Measurements from ENCODE around the gene KRT1.

DNA sequence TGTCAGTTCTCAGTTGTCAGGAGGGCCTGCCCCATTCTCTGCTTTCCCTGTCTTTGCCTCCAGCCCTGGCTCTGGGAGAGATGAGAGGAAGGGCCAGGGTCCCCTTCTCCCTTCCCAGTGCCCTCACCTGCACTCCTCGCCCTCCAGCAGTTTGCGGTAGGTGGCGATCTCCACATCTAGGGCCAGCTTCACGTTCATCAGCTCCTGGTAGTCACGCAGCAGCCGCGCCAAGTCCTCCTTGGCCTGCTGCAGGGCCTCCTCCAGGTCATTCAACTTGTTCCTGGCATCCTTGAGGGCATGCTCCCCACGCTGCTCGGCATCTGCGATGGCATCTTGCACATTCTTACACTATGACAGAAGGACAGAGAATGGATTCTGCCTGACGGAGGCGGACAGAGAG is 33.6 kb downstream of the KRT1 start:
- TF ChIP-seq KDM1A (IDR thresholded peaks at IDR 0.05; ENCODE audit: low read depth): no peak
- TF ChIP-seq FOSB (CRISPR knock-in tag; IDR thresholded peaks at IDR 0.05): no peak
- TF ChIP-seq POLR2A (IDR thresholded peaks at IDR 0.05; ENCODE audit: low read length): no peak
- no peak for TF ChIP-seq MAFK (IDR thresholded peaks at IDR 0.05; ENCODE audit: partially characterized antibody)
- TF ChIP-seq RFX5 (IDR thresholded peaks at IDR 0.05): no peak
- no peak for TF ChIP-seq CTCF (IDR thresholded peaks at IDR 0.05)
- no peak for TF ChIP-seq MAX (IDR thresholded peaks at IDR 0.05)
- TF ChIP-seq REST (IDR thresholded peaks at IDR 0.05): no peak
- no peak for TF ChIP-seq ESRRA (IDR thresholded peaks at IDR 0.05; ENCODE audit: borderline replicate concordance, low read length)
- TF ChIP-seq BHLHE40 (IDR thresholded peaks at IDR 0.05; ENCODE audit: low read depth, low read length): no peak
- no peak for TF ChIP-seq RAD21 (conservative IDR thresholded peaks at IDR 0.05 in 1 of 2, IDR thresholded peaks at IDR 0.05 in 1 of 2)
- no peak for TF ChIP-seq GATA3 (IDR thresholded peaks at IDR 0.05; ENCODE audit: borderline replicate concordance)
